C4-2B (cell line): ENCODE data around the gene IFNA2.

ENCODE experiments used
- CTCF ChIP-seq: fragments of 450-650 bp; conservative IDR thresholded peaks from 2 replicates; pipeline ENCODE4 v1.5.1; 2017; ENCODE audit warnings: mild to moderate bottlenecking
- ZFX ChIP-seq: fragments of 450-650 bp; IDR thresholded peaks from 2 replicates; pipeline ENCODE4 v1.6.1; 2017

GRCh38 chr9:21383627-21384026 is 1.6 kb downstream of the IFNA2 start:
- TF ChIP-seq CTCF (no peak), ZFX (no peak)
